HG03108 (cell line): ENCODE data around the gene RIOK2.
A peak's percentile ranks its signal among the peaks of the same experiment; 100 is the strongest.
"Not testable (repeated sequence)": the region's sequence is repeated elsewhere in the genome, so short reads cannot be mapped to it uniquely, and the experiment has no call there.

ENCODE experiments used
- ATAC-seq: cut with Tn5 transposase; IDR thresholded peaks from one replicate; pipeline ENCODE4 v1.9.1; 2021; ENCODE audit warnings: moderate library complexity; ENCODE audit not compliant: unreplicated experiment

The RIOK2 gene

GRCh38 chr5:97171703-97172102 lies 11.3 kb downstream of the RIOK2 start:
- ATAC-seq, result no peak

- peak; percentile 69 for ATAC-seq
Measured at GRCh38 chr5:97167435-97167834, 15.6 kb downstream of the RIOK2 start.

- ATAC-seq, result no peak
Measured at GRCh38 chr5:97165726-97166125, 17.3 kb downstream of the RIOK2 start.

- no peak for ATAC-seq
Measured at GRCh38 chr5:97164846-97165245, 18.2 kb downstream of the RIOK2 start.

- ATAC-seq, result no peak
Measured at GRCh38 chr5:97163790-97164285, 19.2 kb downstream of the RIOK2 start.

- no peak for ATAC-seq
Measured at GRCh38 chr5:97163360-97163764, 19.7 kb downstream of the RIOK2 start.

GRCh38 chr5:97162045-97162444 lies 21.0 kb downstream of the RIOK2 start:
- no peak for ATAC-seq

DNA sequence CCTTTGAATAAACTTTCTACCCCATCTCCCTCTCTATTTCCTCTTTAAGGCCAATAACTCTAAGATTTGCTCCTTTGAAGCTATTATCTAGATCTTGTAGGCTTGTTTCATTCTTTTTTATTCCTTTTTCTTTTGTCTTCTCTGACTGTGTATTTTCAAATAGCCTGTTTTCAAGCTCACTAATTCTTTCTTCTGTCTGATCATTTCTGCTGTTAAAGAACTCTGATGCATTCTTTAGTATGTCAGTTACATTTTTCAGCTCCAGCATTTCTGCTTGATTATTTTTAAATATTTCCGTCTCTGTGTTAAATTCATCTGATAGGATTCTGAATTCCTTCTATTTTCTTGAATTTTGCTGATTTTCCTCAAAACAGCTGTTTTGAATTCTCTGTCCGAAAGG lies 25.4 kb downstream of the RIOK2 start:
- ATAC-seq, result no peak

DNA sequence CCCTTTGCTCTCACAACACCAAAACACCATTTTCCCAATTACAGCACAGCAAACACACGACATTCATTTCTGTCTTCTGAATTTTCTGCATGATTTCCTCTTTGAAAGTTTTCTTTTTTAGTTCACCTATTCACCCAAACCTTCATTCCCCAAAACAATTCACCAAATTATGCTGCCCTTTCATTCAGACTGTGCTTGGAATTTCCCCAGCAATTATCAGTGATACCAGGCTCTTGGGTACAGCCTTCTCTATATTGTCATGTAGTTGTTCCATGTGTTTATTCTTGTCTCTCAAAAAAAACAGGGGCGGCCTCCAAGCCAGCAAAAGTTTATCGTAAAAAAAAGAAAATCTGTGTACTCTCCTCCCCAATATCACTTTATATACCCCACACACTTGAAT lies 31.7 kb downstream of the RIOK2 start:
- ATAC-seq, result no peak

DNA sequence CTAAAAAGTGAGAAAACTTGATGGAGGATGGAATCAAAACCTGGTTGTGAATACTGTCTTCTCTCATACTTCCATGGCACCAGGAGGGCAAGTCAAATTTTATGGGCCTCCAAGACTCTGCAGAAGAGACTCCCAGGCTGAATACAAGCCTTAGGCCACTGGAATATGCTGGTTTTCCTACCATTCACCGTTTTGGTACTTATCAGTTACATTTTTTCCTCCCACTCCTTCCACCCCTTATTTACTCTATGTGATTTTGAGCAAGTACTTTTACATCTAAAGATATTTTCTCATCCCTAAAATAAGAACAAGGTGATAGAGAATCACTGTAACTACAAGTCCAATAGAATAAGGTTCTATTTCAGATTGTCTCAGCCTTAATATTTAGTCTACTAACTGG lies 32.6 kb downstream of the RIOK2 start:
- ATAC-seq, result no peak

DNA sequence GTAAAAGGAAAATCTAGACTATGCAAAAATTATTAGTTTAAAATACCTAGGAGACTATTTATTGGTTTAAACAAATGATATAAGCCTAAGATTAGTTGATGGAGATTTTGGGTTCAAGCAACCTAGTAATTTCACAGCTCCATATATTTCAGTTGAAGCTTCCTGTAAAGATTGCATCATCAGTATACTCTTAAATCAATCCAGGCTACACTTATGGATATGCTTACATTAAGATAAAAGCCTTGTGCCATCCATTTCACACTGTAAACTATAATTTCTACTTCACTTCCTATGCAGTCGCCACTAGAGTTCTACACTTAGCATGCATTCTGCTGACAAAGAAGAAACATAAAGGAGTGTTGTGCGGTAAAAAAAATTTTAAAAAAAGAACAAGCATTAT lies 33.3 kb downstream of the RIOK2 start:
- no peak for ATAC-seq

DNA sequence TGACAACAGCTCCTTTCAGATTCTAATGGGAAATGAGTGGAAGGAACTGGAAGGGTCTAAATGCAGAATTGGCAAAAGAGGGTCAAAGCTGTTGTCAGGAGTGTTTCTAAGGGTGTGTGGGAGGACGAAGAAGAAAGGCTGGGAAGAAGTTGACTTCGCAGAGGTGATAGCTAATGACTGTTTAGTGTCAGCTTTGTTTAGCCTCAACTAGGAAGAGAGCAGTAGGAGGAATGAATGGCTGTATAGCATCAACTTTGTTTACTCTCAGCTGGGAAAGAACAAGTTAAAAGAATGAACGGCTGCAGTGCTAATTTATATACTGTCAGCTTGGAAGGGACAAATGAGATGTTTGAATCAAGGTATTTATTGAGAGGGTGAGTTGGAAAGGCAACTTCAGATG lies 34.8 kb downstream of the RIOK2 start:
- ATAC-seq, result no peak

GRCh38 chr5:97143704-97144103 lies 39.3 kb downstream of the RIOK2 start:
- ATAC-seq, result no peak

GRCh38 chr5:97142521-97143254 lies 40.4 kb downstream of the RIOK2 start, which contains the start of gene LIX1:
LIX1 (minus strand) TSS chr5:97142611; CDS start chr5:97142576, 35 bp downstream.
- peak; percentile 79 for ATAC-seq

GRCh38 chr5:97141539-97141938 lies 41.5 kb downstream of the RIOK2 start:
- ATAC-seq, result no peak

DNA sequence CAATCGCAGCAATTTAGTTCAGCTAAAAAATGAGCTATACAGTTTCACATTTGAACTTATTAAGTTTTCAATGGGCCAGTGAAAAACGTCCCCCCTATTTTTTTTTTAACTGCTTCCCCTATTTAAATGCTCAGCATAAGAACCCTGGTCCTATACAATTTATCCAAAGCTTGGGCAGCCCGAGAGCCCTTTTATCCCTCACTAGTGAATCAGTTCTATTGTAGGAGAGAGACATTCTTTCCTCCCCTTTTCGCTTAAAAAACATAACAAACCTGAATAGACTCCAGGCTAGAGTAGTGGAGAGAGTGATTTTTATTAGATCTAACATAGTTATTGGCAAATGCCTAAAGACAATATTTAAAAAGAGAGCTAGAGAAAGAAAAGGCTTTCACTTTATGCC lies 42.0 kb downstream of the RIOK2 start:
- no peak for ATAC-seq

- not testable (repeated sequence) for ATAC-seq
Measured at GRCh38 chr5:97140250-97140649, 42.8 kb downstream of the RIOK2 start.

- ATAC-seq, result no peak
Measured at GRCh38 chr5:97136475-97136874, 46.6 kb downstream of the RIOK2 start.

DNA sequence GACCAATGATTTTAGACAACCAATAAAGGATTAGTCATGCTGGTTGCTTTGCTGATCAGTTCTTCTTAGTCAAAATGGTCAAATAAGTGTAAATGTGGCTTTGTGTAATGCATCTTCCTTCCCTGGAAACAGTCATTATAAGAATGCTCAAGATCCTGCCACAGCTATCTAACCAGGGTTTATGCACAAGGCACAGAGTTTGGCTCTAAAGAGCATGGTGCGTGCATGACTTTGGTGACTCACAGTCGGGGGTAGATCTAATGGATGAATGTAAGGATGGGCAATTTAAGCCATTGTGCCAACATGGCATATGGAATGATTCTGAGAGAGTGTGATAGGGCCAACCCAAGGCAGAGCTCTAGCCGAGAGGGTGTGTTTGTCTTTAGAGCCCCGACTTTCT lies 47.2 kb downstream of the RIOK2 start:
- no peak for ATAC-seq

DNA sequence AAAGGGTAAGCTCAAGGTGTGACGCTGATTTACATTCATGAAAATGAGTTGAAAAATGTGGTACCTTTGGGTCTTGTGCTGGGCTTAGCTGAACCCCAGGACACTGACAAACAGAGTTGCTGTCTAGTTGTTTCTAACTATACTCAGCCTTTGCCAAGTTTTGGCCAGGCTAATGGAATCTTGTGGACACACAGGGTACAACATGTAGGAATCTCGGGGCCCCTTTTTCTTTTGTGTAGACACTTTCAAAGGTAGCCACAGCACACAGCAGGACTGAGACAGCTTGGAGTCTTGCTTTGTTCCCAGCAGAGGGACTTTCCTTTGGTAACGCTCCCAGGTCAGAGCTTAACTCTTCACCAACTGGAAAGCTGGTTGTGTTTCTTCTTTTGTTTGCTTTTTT lies 48.4 kb downstream of the RIOK2 start:
- no peak for ATAC-seq

DNA sequence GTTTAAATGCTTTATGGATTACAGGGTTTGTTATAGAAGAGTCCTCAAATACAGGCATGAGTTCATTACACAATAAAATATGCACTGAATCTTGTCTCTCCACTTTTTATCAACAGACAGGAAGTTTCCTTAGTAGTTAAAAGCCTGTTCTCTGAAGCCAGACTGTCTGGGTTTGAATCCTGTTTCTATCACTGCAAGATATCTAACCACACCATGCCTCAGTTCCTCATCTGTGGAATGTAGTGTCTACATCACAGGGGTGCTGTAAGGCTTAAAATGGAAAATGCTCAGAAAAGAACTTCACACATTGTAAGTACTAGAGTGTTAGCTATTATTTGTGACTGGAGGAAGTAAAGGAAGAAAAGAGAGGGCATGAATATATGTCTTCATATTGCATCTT lies 49.9 kb downstream of the RIOK2 start:
- no peak for ATAC-seq

DNA sequence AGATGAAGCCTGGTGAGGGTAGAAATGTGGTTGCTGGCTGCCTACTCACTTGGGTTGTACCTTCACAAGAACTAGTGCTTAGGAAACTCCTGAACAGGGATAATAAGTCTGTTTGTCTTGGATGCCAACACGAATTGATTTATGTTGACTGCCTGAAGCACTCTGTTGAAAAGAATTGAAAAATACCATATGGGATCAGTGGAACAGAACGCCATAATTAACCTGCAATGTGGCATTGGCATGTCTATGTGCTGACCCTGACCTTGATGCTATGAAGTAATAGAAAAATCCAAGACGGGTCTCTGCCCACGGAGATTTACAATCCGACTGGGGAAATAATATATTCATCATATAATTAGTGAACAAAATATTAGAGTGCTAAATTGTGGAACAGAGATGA lies 51.1 kb downstream of the RIOK2 start:
- no peak for ATAC-seq

GRCh38 chr5:97131139-97131710 lies 51.8 kb downstream of the RIOK2 start:
- no peak for ATAC-seq
